A549 (cell line): ENCODE results near the gene ENTPD3. TPM values are rescaled to one million over a fixed set of nuclear protein-coding genes. Genes with fewer than 3 reads are reported as not detected.

Source experiments
- ATAC-seq, 2 experiments: fragments of 200-7000 bp in 1 of 2; fragments of >200 bp in 1 of 2; cut with Nextera tagmentation in 1 of 2; cut with Tn5 transposase in 1 of 2; 3 replicates each; pipeline versions ENCODE4 v1.8.0 to v1.9.1; 2018 to 2020; ENCODE audit warnings: mild to moderate bottlenecking in 1 of 2, moderate library complexity in 1 of 2
- CTCF ChIA-PET: fragments of 300-600 bp; sonication (Branson Sonifier 250); formaldehyde crosslinking; extraction: SDS; loops from one replicate; lab custom pipeline; 2021; ENCODE audit warnings: antibody characterized with exemption, inconsistent platforms; lab: Yijun Ruan, JAX
- POLR2A ChIA-PET: fragments of 350-600 bp; formaldehyde crosslinking; extraction: SDS; loops from one replicate; lab custom pipeline; 2021; ENCODE audit warnings: antibody characterized with exemption, inconsistent platforms; lab: Yijun Ruan, JAX
- DNase-seq, 2 experiments: peaks; one replicate each; pipeline versions ENCODE4 v3.0.0 to v3.0.0-alpha.2; 2011 to 2016; ENCODE audit warnings: low read depth in 1 of 2, low spot score in 1 of 2
- FAIRE-seq: peaks from 2 replicates; lab custom pipeline; 2011; peaks lifted over from hg19 to GRCh38; lab: Jason Lieb, UNC
- H3K27ac ChIP-seq, 2 experiments: fragments of >200 bp; sonication (Bioruptor Twin); formaldehyde crosslinking; 3 replicates each; pipeline ENCODE4 v1.5.1; 2016 to 2017
- H3K4me1 ChIP-seq: fragments of >200 bp; sonication (Bioruptor Twin); formaldehyde crosslinking; 3 replicates; pipeline ENCODE4 v1.6.1; 2016
- H3K4me2 ChIP-seq: fragments of >200 bp; sonication (Bioruptor Twin); formaldehyde crosslinking; 3 replicates; pipeline ENCODE4 v1.6.1; 2016
- H3K4me3 ChIP-seq: fragments of >200 bp; sonication (Bioruptor Twin); formaldehyde crosslinking; 3 replicates; pipeline ENCODE4 v1.5.1; 2016
- H3K9me3 ChIP-seq: fragments of >200 bp; sonication (Bioruptor Twin); formaldehyde crosslinking; 3 replicates; pipeline ENCODE4 v1.6.1; 2016
- BHLHE40 ChIP-seq: IDR thresholded peaks from 2 replicates; pipeline ENCODE4 v1.6.1; 2012; ENCODE audit warnings: low read depth, low read length, inconsistent platforms
- CBX2 ChIP-seq: fragments of 200-600 bp; sonication (generic); IDR thresholded peaks from 2 replicates; pipeline ENCODE4 v1.6.1; 2016; ENCODE audit warnings: low read depth, mild to moderate bottlenecking, borderline replicate concordance
- CBX8 ChIP-seq: fragments of 200-600 bp; sonication (generic); IDR thresholded peaks from 2 replicates; pipeline ENCODE4 v1.6.1; 2016
- CHD2 ChIP-seq: fragments of 150-350 bp; IDR thresholded peaks from 2 replicates; pipeline ENCODE4 v1.6.1; 2014; ENCODE audit warnings: low read length; ENCODE audit not compliant: partially characterized antibody
- CHD4 ChIP-seq: fragments of 200-600 bp; sonication (generic); IDR thresholded peaks from 2 replicates; pipeline ENCODE4 v1.6.1; 2016; ENCODE audit warnings: antibody characterized with exemption, mild to moderate bottlenecking, borderline replicate concordance
- CTCF ChIP-seq: fragments of >200 bp; sonication (Bioruptor Twin); formaldehyde crosslinking; IDR thresholded peaks from 3 replicates; pipeline ENCODE4 v1.5.1; 2016
- EHMT2 ChIP-seq: fragments of 200-600 bp; sonication (generic); IDR thresholded peaks from 2 replicates; pipeline ENCODE4 v1.6.1; 2016; ENCODE audit warnings: antibody characterized with exemption, low read depth, mild to moderate bottlenecking, moderate library complexity
- EP300 ChIP-seq, 2 experiments: fragments of >200 bp; sonication (Bioruptor Twin); formaldehyde crosslinking; IDR thresholded peaks; 2 replicates in 1 of 2; 3 replicates in 1 of 2; pipeline ENCODE4 v1.6.1; 2016 to 2017
- ESRRA ChIP-seq: fragments of 150-350 bp; IDR thresholded peaks from 2 replicates; pipeline ENCODE4 v1.6.1; 2014; ENCODE audit warnings: mild to moderate bottlenecking, low read length, borderline replicate concordance
- FOSB ChIP-seq: fragments of 250-450 bp; sonication (Bioruptor Pico); IDR thresholded peaks from 2 replicates; pipeline ENCODE4 v1.5.0; 2020; ENCODE audit warnings: mild to moderate bottlenecking, moderate library complexity
- GATA3 ChIP-seq: IDR thresholded peaks from 2 replicates; pipeline ENCODE4 v1.6.1; 2012; ENCODE audit warnings: borderline replicate concordance
- HMGXB4 ChIP-seq: fragments of 250-450 bp; sonication (Bioruptor Pico); IDR thresholded peaks from 2 replicates; pipeline ENCODE4 v1.5.0; 2021; ENCODE audit warnings: mild to moderate bottlenecking, moderate library complexity, borderline replicate concordance
- JUN ChIP-seq, 2 experiments: fragments of >200 bp; sonication (Bioruptor Twin); formaldehyde crosslinking; IDR thresholded peaks; 2 replicates in 1 of 2; 3 replicates in 1 of 2; pipeline ENCODE4 v1.6.1; 2016 to 2017
- KDM5A ChIP-seq: fragments of 200-600 bp; sonication (generic); IDR thresholded peaks from 2 replicates; pipeline ENCODE4 v1.6.1; 2016; ENCODE audit warnings: antibody characterized with exemption, mild to moderate bottlenecking
- NPAS2 ChIP-seq: fragments of 250-450 bp; sonication (Bioruptor Pico); IDR thresholded peaks from 2 replicates; pipeline ENCODE4 v1.8.0; 2022; ENCODE audit warnings: mild to moderate bottlenecking, moderate library complexity, borderline replicate concordance
- NR3C1 ChIP-seq: fragments of >200 bp; sonication (Bioruptor Twin); formaldehyde crosslinking; IDR thresholded peaks from 3 replicates; pipeline ENCODE4 v1.6.1; 2017
- PBX3 ChIP-seq: IDR thresholded peaks from 2 replicates; pipeline ENCODE4 v1.6.1; 2012
- POLR2A ChIP-seq: IDR thresholded peaks from 2 replicates; pipeline ENCODE4 v1.6.1; 2012; ENCODE audit warnings: mild to moderate bottlenecking, low read length
- RARB ChIP-seq: fragments of 250-450 bp; sonication (Bioruptor Pico); IDR thresholded peaks from 2 replicates; pipeline ENCODE4 v1.8.0; 2021; ENCODE audit warnings: mild to moderate bottlenecking, moderate library complexity
- ZSCAN20 ChIP-seq: fragments of 250-450 bp; sonication (Bioruptor Pico); IDR thresholded peaks from 2 replicates; pipeline ENCODE4 v1.8.0; 2022; ENCODE audit warnings: mild to moderate bottlenecking, moderate library complexity
- polyA plus RNA-seq, 4 experiments: library from polyadenylated mRNA; depleted of rRNA in 3 of 4; stranded (reverse); fragments of >200 nt; fragmentation: RNase III in 1 of 4; extraction: RNeasy Plus Mini Kit Qiagen cat#74134 plus additional on column Dnase treatment in 1 of 4; gene quantifications; 2 replicates in 3 of 4; 3 replicates in 1 of 4; pipeline ENCODE4 v1.2.3, GENCODE V29; 2011 to 2017

The ENTPD3 gene
- polyA plus RNA-seq, 2 of the 4 experiments (the other 2 are of a cell fraction): not detected

GRCh38 chr3:40340541-40341170 is 46.3 kb upstream of the ENTPD3 start (continued):
- TF ChIP-seq PBX3: no peak
- TF ChIP-seq BHLHE40: no peak
- TF ChIP-seq NPAS2 (CRISPR knock-in tag): no peak
- no peak for TF ChIP-seq POLR2A
- no peak for TF ChIP-seq EHMT2
- TF ChIP-seq RARB (CRISPR knock-in tag): no peak

GRCh38 chr3:40341671-40342070 is 45.3 kb upstream of the ENTPD3 start:
- DNase-seq (no peak), FAIRE-seq (no peak), ATAC-seq (no peak)
- ChIA-PET POLR2A (no interaction called here), CTCF (interaction anchor here (1.2 kb wide), 1 partner anchor 14 kb away, joined by 3 read pairs; no protein-coding TSS in a partner anchor)
- no peak overlapping the region for H3K4me3 ChIP-seq
- no peak overlapping the region for H3K4me2 ChIP-seq
- H3K9me3 ChIP-seq: no peaks in the 10 kb centered on the region
- no peak overlapping the region for H3K27ac ChIP-seq
- H3K4me1 ChIP-seq: no peaks in the 10 kb centered on the region
- TF ChIP-seq ZSCAN20 (CRISPR knock-in tag): no peak
- no peak for TF ChIP-seq NR3C1
- TF ChIP-seq FOSB (CRISPR knock-in tag): no peak
- no peak for TF ChIP-seq HMGXB4 (CRISPR knock-in tag)
- TF ChIP-seq KDM5A: no peak
- no peak for TF ChIP-seq CBX2
- no peak for TF ChIP-seq CBX8
- TF ChIP-seq ESRRA: no peak
- TF ChIP-seq EP300 (IDR thresholded peaks at IDR 0.05): no peak
- TF ChIP-seq CTCF: no peak
- no peak for TF ChIP-seq CHD4
- no peak for TF ChIP-seq POLR2A
- TF ChIP-seq GATA3: no peak

GRCh38 chr3:40350529-40350928 is 36.5 kb upstream of the ENTPD3 start:
- no peak for FAIRE-seq
- H3K9me3 ChIP-seq: no peaks in the 10 kb centered on the region
- no peak overlapping the region for H3K4me2 ChIP-seq
- TF ChIP-seq PBX3 (no peak), JUN (IDR thresholded peaks at IDR 0.05) (no peak), CHD2 (no peak), EP300 (IDR thresholded peaks at IDR 0.05) (no peak)
- TF ChIP-seq, all 56 proteins: peak for 0
- POLR2A ChIA-PET: no interaction called here
- H3K27ac ChIP-seq: no peak overlapping the region
- ATAC-seq (no peak), DNase-seq (no peak)
- H3K4me1 ChIP-seq: no peaks in the 10 kb centered on the region
- CTCF ChIA-PET: no interaction called here
- no peak overlapping the region for H3K4me3 ChIP-seq
